GM23338 (cell line): Measurements from ENCODE around the gene TRIM59. TPM values are rescaled to one million over a fixed set of nuclear protein-coding genes. Genes with fewer than 3 reads are reported as not detected.

Experiments used
- ATAC-seq: fragments of 200-7000 bp; cut with Tn5 transposase; 3 replicates; pipeline ENCODE4 v1.9.1; 2020
- DNase-seq: peaks from one replicate; pipeline ENCODE4 v3.0.0-alpha.2; 2015; ENCODE audit warnings: low spot score
- H2AFZ ChIP-seq: fragments of 200-600 bp; sonication (generic); 2 replicates; pipeline ENCODE4 v1.8.0; 2016; ENCODE audit warnings: antibody characterized with exemption, mild to moderate bottlenecking, moderate library complexity
- H3F3A ChIP-seq: fragments of 200-600 bp; sonication (generic); replicated peaks from 2 replicates; pipeline ENCODE4 v1.8.0; 2017; ENCODE audit warnings: antibody characterized with exemption, mixed run types, low read depth
- H3K27ac ChIP-seq: fragments of 200-600 bp; sonication (generic); 2 replicates; pipeline ENCODE4 v1.6.1; 2016; ENCODE audit warnings: low read depth
- H3K27me3 ChIP-seq: fragments of 200-600 bp; sonication (generic); 2 replicates; pipeline ENCODE4 v1.8.0; 2016; ENCODE audit warnings: mild to moderate bottlenecking, mixed run types, moderate library complexity; ENCODE audit not compliant: insufficient read depth
- H3K36me3 ChIP-seq: fragments of 200-600 bp; sonication (generic); 2 replicates; pipeline ENCODE4 v1.8.0; 2016; ENCODE audit warnings: mild to moderate bottlenecking; ENCODE audit not compliant: insufficient read depth
- H3K4me1 ChIP-seq: fragments of 200-600 bp; sonication (generic); 2 replicates; pipeline ENCODE4 v1.8.0; 2016; ENCODE audit warnings: mild to moderate bottlenecking, moderate library complexity; ENCODE audit not compliant: insufficient read depth
- H3K4me2 ChIP-seq: fragments of 200-600 bp; sonication (generic); 2 replicates; pipeline ENCODE4 v1.7.1; 2017; ENCODE audit warnings: mixed run types
- H3K4me3 ChIP-seq: fragments of 200-600 bp; sonication (generic); 2 replicates; pipeline ENCODE4 v1.6.1; 2016; ENCODE audit warnings: mixed run types
- H3K79me2 ChIP-seq: fragments of 200-600 bp; sonication (generic); replicated peaks from 2 replicates; pipeline ENCODE4 v1.8.0; 2017; ENCODE audit warnings: mild to moderate bottlenecking; ENCODE audit not compliant: insufficient read depth
- H3K9me2 ChIP-seq: fragments of 200-600 bp; sonication (generic); 2 replicates; pipeline ENCODE4 v1.8.0; 2017; ENCODE audit not compliant: insufficient read depth
- H4K20me1 ChIP-seq: fragments of 200-600 bp; sonication (generic); replicated peaks from 2 replicates; pipeline ENCODE4 v1.8.0; 2017; ENCODE audit warnings: mild to moderate bottlenecking; ENCODE audit not compliant: insufficient read depth
- H3K27ac Mint-ChIP-seq: 2 replicates; pipeline ENCODE4 v1.8.0; 2020; ENCODE audit warnings: inconsistent platforms, mild to moderate bottlenecking, moderate library complexity, mixed read lengths
- H3K27me3 Mint-ChIP-seq: 3 replicates; pipeline ENCODE4 v1.8.0; 2022; ENCODE audit warnings: low read depth, mild to moderate bottlenecking, moderate library complexity, mixed read lengths, inconsistent platforms; ENCODE audit not compliant: insufficient read depth, poor library complexity
- H3K36me3 Mint-ChIP-seq: 3 replicates; pipeline ENCODE4 v1.8.0; 2021; ENCODE audit warnings: low read depth, mild to moderate bottlenecking, inconsistent platforms, moderate library complexity, mixed read lengths
- H3K4me1 Mint-ChIP-seq: 3 replicates; pipeline ENCODE4 v1.8.0; 2020; ENCODE audit warnings: mild to moderate bottlenecking, inconsistent platforms, mixed read lengths
- H3K4me3 Mint-ChIP-seq: 3 replicates; pipeline ENCODE4 v1.8.0; 2021; ENCODE audit warnings: moderate library complexity, mild to moderate bottlenecking, inconsistent platforms, mixed read lengths
- H3K9me3 Mint-ChIP-seq: 3 replicates; pipeline ENCODE4 v1.8.0; 2020; ENCODE audit warnings: moderate library complexity, mild to moderate bottlenecking, inconsistent platforms, mixed read lengths
- CREB1 ChIP-seq: fragments of 250-450 bp; sonication (Bioruptor Pico); IDR thresholded peaks from 2 replicates; pipeline ENCODE4 v1.5.0; 2020; ENCODE audit warnings: low read depth, mild to moderate bottlenecking, moderate library complexity
- CTCF ChIP-seq, 2 experiments: fragments of 200-600 bp in 1 of 2; sonication (generic) in 1 of 2; conservative IDR thresholded peaks; 2 replicates each; pipeline versions ENCODE4 v1.5.1 to v1.6.1; 2016 to 2017; ENCODE audit warnings: antibody characterized with exemption in 2 of 2, low read depth in 2 of 2, mild to moderate bottlenecking in 2 of 2, moderate library complexity in 1 of 2
- ETS1 ChIP-seq: IDR thresholded peaks from 2 replicates; pipeline ENCODE4 v1.6.1; 2016; ENCODE audit warnings: antibody characterized with exemption
- EZH2 ChIP-seq: fragments of 200-600 bp; sonication (generic); IDR thresholded peaks from one replicate; pipeline ENCODE4 v1.8.0; 2017; ENCODE audit warnings: antibody characterized with exemption, mild to moderate bottlenecking, low read depth; ENCODE audit not compliant: unreplicated experiment
- EZH2phosphoT487 ChIP-seq: fragments of 200-600 bp; sonication (generic); IDR thresholded peaks from one replicate; pipeline ENCODE4 v1.8.1; 2018; ENCODE audit warnings: antibody characterized with exemption; ENCODE audit not compliant: unreplicated experiment
- JUNB ChIP-seq: IDR thresholded peaks from one replicate; pipeline ENCODE4 v1.6.1; 2016; ENCODE audit warnings: antibody characterized with exemption; ENCODE audit not compliant: unreplicated experiment
- NANOG ChIP-seq: IDR thresholded peaks from 2 replicates; pipeline ENCODE4 v1.6.1; 2016; ENCODE audit warnings: antibody characterized with exemption, borderline replicate concordance
- POLR2AphosphoS5 ChIP-seq: IDR thresholded peaks from 2 replicates; pipeline ENCODE4 v1.6.1; 2016; ENCODE audit warnings: antibody characterized with exemption, low read depth
- REST ChIP-seq: IDR thresholded peaks from one replicate; pipeline ENCODE4 v1.6.1; 2018; ENCODE audit warnings: antibody characterized with exemption; ENCODE audit not compliant: unreplicated experiment
- STAT1 ChIP-seq: IDR thresholded peaks from one replicate; pipeline ENCODE4 v1.6.1; 2016; ENCODE audit warnings: antibody characterized with exemption; ENCODE audit not compliant: unreplicated experiment
- ZNF114 ChIP-seq: fragments of 250-450 bp; sonication (Bioruptor Pico); IDR thresholded peaks from 2 replicates; pipeline ENCODE4 v1.5.0; 2020; ENCODE audit warnings: mild to moderate bottlenecking, moderate library complexity
- ZNF331 ChIP-seq: fragments of 250-450 bp; sonication (Bioruptor Pico); IDR thresholded peaks from 2 replicates; pipeline ENCODE4 v1.5.0; 2020; ENCODE audit warnings: low read depth, mild to moderate bottlenecking, moderate library complexity
- ZNF462 ChIP-seq: fragments of 250-450 bp; sonication (Bioruptor Pico); IDR thresholded peaks from 2 replicates; pipeline ENCODE4 v1.5.0; 2020; ENCODE audit warnings: mild to moderate bottlenecking, moderate library complexity
- polyA plus RNA-seq: library from polyadenylated mRNA; unstranded; fragments of >200 nt; fragmentation: Nextera tagmentation; extraction: Ambion mirVana; gene quantifications from 2 replicates; pipeline ENCODE4 v1.2.1, GENCODE V29; 2016
- total RNA-seq: library from RNA; depleted of rRNA; stranded (reverse); fragments of >200 nt; shearing (Covaris generic); gene quantifications from 2 replicates; pipeline ENCODE4 v1.2.3, GENCODE V29; 2014

Gene TRIM59
- total and polyA plus RNA-seq, 2 experiments from 2014 or later, result 46.2 to 98.6 TPM

GRCh38 chr3:160445854-160446253, 3.7 kb downstream of the TRIM59 start:
- H3K9me3 Mint-ChIP-seq, result peaks cover 7% of the 10 kb centered on the region; the same call in 1 of the 3 replicates
- peak overlapping the region; percentile 35; the same call in 1 of the 3 replicates for H3K4me3 Mint-ChIP-seq

More at GRCh38 chr3:160445854-160446253, 3.7 kb downstream of the TRIM59 start:
- no peak overlapping the region for H3K4me3 ChIP-seq
- no peak overlapping the region for H3K27ac ChIP-seq
- H3K4me2 ChIP-seq, result no peak overlapping the region; the same call in 1 of the 2 replicates
- H3K4me1 ChIP-seq, result peaks cover 10% of the 10 kb centered on the region
- TF ChIP-seq JUNB (no peak), REST (no peak), STAT1 (no peak), EZH2 (no peak), ZNF331 (no peak), POLR2AphosphoS5 (no peak), CREB1 (CRISPR knock-in tag) (no peak), ZNF462 (no peak), ETS1 (no peak), ZNF114 (CRISPR knock-in tag) (no peak), NANOG (no peak), EZH2phosphoT487 (no peak), CTCF (conservative IDR thresholded peaks at IDR 0.05; ENCODE audit: low read depth in 2 of 2) (no peak)
- peaks cover 2% of the 10 kb centered on the region for H3K27me3 Mint-ChIP-seq
- no peaks in the 10 kb centered on the region for H3F3A ChIP-seq
- no peak overlapping the region for H3K27ac Mint-ChIP-seq
- ATAC-seq, result no peak
- H3K79me2 ChIP-seq, result peaks cover 83% of the 10 kb centered on the region
- H3K27me3 ChIP-seq, result no peaks in the 10 kb centered on the region
- DNase-seq, result no peak
- peaks cover 20% of the 10 kb centered on the region; the same call in 1 of the 2 replicates for H4K20me1 ChIP-seq
- peaks cover 73% of the 10 kb centered on the region for H3K36me3 Mint-ChIP-seq
- H2AFZ ChIP-seq, result no peak overlapping the region
- peaks cover 18% of the 10 kb centered on the region for H3K36me3 ChIP-seq
- H3K4me1 Mint-ChIP-seq, result peaks cover 19% of the 10 kb centered on the region; the same call in 2 of the 3 replicates
- no peaks in the 10 kb centered on the region for H3K9me2 ChIP-seq
